ENCODE measurements around the gene CUX1.
"Not testable (repeated sequence)": the region's sequence is repeated elsewhere in the genome, so short reads cannot be mapped to it uniquely, and the experiment has no call there.

Gene CUX1

DNA sequence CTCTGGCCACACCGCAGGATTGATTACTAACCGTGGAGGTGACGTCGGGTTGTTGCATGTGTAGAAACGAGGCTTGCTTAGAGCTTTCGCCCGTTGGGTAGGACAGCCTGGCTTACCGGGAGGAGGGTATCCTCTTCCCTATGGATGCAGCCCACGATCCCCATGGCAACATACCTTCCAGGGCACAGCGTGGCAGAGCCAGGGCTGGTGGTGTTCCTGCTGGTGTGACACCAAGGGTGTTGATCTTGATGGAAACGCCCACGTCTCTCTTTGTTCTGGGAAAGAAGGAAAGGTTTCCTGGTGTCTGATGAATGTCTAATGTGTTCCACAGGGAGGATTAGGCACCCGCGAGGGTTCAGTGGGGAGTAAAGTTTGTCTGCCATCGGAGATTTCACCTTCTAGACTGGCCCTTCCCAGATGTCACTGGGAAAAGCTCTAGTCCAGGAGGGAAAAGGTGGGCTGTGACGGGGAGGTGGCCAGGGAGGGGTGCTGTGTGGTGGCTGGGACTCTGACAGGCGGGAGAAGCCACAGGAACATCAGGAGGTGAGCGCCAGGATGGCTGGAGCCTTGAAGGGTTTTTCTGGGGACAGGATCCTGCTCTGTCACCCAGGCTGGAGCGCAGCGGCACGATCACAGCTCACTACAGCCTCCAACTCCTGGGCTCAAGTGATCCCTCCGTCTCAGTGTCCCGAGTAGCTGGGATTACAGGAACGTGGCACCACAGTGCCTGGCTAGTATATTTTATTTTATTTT, 102.1 kb downstream of the CUX1 start:
- no peak for DNase-seq

DNA sequence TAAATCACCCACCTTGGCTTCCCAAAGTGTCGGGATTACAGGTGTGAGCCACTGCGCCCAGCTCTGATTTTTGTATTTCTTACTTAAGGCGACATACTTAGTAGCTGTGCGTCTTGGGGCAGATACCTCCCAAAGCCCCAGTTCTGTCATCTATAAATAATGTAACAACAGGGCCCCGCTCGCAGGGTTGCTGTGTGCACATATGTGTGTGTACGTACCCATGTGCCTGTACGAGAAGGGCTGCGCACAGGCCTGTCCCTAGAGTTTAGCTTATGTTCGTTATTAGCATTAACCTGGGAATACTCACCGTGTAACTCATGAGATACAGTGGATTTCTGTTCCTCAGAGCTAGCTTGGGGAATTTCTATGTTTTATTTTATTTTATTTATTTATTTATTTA, 103.6 kb downstream of the CUX1 start:
- no peak for DNase-seq

DNA sequence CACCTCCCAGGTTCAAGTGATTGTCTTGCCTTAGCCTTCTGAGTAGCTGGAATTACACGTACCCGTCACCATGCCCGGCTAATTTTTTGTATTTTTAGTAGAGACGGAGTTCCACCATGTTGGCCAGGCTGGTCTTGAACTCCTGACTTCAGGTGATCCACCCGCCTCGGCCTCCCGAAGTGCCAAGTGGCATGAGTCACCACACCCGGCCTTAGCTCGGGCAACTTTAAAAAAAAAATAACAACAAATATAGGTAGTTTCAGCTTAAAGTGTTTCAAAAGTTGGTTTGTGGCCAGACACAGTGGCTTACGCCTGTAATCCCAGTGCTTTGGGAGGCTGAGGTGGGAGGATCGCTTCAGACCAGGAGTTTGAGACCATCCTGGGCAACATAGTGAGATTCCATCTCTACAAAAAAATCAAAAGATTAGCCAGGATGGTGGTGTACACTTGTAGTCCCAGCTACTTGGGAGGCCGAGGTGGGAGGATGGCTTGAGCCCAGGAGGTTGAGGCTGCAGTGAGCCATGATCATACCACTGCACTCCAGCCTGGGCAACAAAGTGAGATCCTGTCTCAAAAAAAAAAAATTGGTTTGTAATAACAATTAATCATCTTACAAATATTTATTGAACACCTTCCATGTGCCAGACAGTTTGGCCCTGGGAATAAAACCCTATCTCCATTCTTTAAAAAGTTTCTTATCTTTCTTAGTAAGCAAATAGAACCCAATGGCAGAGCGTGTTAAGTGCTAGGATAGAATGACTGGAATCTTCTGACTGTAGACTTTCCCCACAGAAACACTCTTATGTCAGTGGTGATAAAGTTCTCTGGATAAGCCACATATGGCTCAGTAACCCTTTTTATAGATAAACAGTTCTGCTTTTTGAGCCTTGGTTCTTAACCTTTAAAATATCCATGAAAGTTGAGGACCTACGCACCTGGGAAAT, 104.4 kb downstream of the CUX1 start:
- DNase-seq, result not testable (repeated sequence)

DNA sequence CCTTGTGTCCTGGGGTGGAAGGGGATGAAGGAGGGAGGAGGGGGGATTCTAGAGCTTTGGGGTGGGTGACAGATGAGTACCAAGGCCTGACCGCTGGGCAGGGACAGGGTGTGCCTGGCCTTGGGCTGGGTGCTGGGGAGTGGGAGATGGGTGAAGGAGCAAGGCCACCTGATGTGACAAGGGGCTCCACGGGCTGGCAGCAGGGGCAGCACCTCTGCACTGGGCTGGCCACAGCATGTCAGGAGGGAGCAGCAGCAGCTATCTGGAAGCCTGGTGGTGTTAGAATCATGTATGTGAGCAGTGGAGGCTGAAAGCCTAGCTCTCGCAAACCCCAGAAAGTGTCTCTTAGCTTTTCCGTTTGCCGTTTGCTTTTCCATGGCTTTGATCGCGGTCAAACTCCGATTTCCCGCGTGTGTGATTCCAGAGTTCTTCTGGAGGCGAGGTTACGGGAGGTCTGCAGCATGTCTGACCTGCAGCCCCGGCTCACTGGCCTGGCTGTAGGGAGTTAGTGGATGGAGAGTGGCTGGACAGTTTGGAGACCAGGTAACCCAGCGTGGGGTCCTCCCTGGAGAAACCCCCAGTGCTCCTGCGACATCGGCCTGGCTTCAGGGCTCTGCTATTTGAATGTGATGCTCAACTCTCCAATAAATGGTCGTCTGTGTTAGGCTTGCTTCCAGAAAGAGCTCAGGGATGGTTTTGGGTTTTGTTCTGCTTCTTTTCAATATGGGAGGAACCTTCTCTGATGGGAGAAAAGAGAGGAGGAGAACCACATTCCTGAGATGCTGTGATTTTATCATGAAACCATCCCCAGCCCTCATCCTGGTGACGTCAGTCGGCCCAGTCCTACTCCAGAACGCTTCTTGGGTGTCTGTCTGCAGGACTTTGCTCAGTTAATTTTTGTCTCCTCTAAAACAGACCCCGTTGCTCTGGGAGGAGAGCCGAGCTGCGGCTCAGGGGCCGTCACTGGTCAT, 105.5 kb downstream of the CUX1 start:
- no peak for DNase-seq

DNA sequence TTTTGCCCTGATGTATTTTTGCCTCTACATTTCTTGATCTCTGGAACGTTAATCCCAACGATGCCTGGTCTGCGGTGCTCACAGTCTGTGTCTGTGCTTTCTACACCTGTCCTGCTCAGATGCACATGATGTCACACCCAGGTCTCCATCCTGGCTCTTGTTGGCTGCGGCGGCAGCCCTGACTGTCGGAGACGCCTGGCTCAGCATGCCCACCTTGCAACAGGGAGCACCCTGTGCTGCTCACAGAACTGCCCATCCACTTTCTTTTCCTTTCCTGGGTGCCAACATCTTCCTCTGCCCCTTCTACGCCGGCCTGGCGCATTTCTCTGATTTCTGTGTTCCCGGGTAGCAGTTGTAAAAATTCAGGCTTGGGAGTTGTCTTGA, 106.2 kb downstream of the CUX1 start:
- DNase-seq, result no peak

DNA sequence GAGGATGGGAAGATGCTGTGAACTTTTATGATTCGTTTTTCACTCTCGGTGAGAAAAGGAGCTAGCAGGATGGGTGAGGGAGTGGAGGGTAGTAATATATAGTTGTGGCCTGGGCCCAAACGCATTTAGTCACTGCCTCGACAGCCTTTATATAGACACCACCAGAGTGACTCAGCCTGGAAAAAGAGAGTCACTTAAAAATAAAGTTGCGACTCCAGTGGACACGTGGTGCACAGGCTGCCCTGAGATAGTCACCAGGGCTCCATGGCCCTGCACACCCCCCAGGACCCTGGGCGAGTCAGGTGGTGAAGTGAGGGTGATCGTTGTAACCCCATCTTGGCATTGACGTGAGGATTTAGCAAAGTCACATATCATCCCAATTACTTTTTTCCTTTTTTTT, 106.7 kb downstream of the CUX1 start:
- DNase-seq, result no peak

DNA sequence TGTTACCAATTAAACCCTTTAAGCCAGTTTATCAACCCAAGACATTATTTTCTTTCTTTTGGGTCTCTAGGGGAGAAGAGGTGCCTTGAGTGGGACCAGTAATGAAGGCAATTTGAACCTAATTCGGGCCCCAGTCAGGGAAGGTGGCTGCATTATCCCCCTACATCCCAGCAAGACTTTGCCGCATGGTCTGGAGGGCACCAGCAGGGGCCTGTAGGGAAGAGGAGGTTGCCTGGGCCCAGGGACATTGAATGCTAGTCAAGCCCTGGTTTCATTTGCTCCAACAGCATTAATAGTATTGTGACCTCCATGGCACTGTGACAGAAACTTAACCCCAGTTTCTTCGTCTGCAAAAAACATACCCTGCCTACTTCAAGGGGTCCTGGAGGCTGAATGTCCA, 108.8 kb downstream of the CUX1 start:
- no peak for DNase-seq

DNA sequence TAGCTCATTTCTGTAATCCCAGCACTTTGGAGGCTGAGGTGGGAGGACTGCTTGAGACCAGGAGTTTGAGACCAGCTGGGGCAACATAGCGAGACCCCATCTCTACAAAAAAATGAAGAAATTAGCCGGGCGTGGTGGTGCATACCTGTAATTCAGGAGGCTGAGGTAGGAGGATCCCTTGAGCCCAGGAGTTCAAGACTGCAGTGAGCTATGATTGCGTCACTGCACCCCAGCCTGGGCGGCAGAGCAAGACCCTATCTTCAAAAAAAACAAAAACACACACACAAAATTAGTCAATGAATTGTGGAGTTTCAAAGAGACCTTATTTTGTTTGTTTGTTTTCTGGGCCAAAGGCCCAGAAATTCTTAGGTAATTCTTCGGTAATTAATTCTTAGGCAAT, 110.0 kb downstream of the CUX1 start:
- DNase-seq, result no peak

DNA sequence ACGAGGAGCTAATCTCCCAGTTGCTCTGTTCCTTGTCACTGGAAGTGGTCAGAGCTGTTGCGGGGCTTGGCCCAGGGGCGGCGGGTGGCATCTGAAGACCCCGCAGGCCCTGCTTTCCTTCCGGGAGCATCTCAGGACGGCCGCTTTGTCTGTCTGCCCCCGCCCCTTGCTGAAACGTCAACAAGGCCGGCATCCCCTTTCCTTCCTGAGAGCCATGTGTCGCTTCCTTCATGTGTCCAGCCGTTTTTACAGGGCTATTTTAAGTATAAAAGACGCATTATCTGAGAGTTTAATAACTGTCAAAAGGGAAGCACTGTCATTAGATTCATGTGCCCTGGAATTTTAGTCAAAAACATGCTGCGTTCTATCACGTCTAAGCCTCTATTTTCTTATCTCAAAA, 110.4 kb downstream of the CUX1 start:
- no peak for DNase-seq

DNA sequence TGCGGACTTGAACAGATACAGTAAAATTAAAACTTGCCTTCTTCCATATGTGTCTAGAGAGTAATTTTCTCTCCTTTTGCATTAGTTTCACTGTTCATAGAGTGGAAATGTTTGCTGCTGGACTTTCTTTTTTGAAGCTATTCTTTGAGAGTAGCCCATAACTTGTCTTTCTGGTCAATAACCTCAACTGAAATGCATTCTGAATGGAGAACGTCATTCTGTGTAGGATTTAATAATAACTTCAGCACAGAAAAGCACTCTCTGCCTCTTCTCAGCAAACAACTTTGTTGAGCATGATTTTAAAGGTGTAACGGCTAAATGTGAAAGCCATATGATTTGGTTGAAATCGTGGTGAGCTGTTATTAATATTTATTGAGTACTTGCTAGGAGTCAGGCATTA, 111.8 kb downstream of the CUX1 start:
- DNase-seq, result no peak

DNA sequence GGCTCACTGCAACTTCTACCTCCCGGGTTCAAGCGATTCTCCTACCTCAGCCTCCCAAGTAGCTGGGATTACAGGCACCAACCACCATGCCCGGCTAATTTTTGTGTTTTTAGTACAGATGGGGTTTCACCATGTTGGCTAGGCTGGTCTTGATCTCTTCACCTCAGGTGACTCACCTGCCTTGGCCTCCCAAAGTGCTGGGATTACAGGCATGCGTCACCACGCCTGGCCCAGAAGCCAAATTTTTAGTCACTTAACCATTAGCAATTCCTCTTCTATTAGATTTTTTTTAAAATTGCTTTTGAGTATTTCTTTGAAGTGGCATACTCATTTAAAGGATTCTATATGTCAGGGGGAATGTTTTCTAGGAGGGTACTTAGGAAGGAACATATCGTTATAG, 112.5 kb downstream of the CUX1 start:
- DNase-seq, result not testable (repeated sequence)

DNA sequence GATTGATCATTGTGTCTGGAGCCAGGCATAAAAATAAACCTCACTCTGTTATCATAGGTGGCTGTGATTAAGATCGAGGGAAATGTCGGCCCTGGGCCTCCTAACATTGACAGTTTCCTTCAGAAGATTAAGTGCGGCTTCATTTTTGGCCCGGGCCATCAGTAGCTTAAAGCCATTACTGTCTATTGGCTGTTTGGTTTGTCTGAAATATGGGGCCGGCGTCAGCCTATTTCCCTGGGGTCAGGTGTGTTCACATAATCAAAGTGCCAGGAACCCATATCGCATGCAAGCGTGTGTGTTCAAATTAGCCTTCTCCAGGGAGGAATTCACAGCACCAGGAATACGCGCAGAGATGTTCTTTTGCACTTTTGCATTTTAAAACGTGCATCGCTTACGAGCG, 114.7 kb downstream of the CUX1 start:
- DNase-seq, result no peak

DNA sequence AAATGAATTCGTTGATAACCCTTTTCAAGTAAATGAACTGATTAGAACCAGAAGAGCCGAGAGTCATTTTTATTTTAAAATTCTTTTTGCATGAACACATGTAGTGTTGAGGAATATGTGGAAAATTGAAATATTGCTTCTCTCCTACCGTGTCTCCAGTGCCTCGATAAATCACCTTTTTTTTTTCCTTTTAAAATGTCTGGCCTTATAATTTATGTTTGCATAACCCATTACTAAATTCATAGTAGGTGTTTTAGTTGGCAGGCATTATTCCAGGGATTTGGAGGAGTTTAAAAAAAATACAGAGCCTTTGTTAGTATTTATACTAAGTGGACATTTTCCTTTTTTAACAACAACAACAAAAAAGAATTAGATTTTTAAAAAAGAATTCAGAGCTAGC, 115.6 kb downstream of the CUX1 start:
- no peak for DNase-seq

DNA sequence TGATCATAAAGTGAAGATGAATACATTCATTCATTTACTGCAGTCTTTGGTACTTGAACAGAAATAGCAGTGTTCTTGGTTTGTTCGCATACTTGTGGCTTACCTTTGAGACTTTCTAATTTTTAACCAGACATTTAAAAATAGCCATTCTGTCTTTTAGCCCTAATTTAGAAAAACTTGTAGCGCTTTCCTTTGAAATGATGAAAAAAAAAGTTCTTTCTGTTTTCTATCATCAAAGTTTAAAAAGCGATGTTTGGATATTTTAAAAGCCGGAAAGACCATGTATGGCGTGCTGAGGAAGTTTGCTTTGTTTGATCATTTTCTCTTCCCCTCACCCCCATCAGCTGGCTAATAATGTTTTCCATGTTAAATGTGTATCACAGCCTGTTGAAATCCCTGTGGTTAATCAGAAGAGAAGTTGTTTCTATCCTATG, 116.3 kb downstream of the CUX1 start:
- no peak for DNase-seq

DNA sequence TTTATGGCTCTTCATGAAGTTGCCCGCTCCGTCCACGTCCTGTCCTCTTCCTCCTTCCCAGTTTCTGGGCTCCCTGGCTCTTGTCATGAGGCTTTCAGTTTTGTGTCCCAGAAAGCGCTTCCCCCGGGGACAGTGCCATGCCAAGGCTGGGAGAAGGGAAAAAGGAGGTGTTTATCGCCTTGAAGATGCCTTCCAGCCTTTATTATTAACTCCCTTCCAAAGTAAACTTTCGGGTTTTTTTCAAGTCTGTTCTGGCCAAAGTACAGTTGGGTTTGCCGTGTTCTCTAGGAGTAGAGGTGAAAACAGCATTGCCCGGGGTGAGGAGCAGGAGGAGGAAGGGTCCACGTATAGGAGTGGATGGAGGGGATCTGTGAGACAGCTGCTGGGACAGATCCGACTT, 117.2 kb downstream of the CUX1 start:
- DNase-seq, result no peak

DNA sequence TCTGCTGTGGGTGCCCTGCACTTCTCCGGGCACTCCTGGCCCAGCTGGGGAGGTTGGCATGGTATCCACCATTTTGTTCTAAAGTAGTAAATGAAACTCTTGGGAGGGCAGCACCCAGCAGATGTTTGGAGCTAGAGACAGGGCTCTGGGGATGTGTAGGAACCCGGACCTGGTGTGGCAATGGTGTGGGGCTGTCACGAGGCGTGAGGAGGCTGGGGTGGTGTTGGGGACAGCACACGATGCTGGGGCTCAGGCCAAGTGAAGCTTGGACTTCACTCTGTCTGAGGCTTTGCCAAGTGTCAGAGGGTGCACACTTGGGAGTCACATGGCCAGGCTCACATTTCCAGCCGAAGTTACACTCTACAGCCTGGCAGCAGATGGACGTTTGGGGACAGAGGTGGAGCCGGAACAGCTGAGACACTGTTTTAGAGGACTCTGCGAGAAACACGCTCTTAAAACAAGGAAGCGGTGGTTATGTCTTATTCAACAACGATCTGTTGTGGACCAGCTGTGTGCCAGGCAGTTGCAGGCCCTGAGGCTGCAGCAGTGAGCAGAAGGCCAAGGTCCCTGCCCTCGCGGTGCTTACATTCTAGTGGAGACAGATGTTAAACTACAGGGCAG, 118.2 kb downstream of the CUX1 start:
- no peak for DNase-seq

DNA sequence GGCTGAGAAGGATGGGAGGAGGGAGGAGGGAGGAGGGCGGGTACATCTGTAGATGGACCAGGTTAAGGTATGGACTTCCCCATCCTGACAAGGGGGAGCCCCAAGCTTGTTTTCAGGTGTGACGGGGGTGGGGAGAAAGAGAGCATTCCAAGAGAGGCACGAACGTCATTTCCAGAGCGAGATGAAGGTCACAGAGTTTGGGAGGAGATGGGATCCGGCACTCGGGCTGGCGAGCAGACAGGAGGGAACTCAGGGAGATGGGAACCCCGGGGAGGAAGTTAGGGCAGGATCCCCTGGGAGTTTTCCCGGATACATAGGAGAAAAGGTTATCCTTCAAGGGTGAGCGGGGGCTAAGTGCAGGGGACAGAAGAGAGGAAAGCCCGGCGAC, 118.8 kb downstream of the CUX1 start:
- DNase-seq, result no peak

DNA sequence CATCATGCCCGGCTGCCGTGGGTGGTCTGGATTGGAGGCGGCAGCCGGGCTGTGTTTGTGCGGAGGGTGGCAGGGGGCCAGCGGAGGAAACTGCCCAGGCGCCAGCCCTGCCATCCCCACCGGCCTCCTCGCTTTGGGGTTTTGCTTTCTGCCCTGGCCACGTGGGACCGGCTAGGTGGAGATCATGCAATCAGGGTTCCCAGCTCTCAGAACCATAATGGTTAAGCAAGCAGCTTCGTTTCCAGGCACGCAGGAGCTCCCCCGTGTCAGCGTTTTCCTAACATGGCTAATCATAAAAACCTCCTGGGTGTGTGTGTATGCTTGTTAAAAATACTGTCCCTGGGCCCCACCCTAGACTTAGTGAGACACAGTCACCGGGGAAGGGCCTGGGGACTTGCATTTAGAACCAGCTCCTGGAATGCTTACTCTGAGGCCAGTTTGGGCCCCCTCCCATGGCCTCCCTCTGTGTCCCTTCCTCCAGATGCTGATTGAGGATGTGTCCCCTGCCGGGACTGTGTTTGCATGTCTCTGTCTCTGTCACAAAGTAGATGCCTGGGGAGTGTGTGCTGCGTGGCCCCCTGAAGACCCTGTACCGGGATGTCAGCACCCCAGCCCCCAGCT, 119.3 kb downstream of the CUX1 start:
- DNase-seq, result no peak

DNA sequence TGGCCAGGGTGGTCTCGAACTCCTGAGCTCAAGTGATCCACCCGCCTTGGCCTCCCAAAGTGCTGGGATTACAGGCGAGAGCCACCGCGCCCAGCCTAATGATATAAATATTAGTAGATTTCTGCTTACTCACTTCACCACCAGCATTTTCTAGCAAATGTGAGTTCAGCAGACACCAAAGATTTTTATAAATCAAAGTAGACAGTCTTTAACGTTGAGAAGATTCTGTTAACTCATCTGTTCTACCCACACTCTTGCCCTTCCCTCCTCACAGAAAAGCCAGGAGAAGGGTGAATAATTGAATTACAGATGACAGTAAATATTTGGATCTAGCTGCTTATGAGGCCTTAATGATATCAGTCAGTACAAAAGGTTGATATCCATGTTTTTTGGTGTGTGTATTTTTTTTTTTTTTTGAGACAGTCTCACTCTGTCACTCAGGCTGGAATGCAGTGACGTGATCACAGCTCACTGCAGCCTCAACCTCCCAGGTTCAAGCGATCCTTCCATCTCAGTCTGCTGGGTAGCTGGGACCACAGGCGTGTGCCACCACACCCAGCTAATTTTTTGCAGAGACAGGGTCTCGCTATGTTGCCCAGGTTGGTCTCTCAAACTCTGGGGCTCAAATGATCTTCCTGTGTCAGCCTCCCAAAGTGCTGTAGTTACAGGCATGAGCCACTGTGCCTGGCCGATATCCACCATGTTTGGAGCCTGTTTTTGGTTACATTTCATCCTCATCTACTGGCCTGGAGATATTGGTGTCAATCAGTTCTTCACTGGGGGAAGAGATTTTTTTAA, 120.5 kb downstream of the CUX1 start:
- DNase-seq, result no peak

DNA sequence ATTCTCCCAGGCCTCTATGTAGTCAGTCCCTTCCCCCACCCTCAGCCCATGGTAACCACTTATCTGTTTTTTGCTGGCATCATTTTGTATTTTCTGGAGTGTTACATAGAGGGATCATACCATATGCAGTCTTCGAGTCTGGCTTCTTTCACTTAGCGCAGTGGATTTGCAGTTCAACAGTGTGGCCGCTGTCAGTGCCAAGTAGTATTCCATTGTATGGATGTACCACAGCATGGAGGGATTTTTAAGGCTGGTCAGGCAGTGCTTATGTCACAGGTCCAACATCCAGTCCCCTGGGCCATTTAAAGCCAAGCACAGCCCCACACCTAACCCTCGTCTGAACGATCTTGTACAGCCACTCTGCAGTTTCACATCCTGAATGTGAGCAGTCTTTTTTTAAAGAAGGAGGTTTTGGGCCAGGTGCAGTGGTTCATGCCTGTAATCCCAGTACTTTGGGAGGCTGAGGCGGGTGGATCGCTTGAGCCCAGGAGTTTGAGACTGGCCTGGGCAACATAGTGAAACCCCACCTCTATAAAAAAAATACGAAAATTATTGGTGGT, 121.8 kb downstream of the CUX1 start:
- no peak for DNase-seq

DNA sequence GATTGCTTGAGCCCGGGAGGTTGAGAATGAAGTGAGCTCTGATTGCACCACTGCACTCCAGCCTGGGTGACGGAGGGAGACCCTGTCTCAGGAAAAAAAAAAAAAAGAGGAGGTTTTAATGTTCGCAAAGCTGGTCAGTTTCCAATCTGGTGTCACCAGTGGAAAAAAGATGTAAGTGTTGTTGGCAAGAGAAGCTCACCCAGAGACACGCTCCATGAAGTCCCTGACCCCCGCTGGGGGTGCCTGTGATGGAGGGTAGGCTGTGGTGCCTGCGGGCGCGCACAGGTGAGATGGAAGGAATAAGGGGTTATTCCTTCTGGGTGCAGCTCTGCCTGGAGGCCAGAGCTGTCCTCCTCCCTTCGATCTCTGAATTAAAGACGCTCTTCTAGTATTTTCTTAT, 122.7 kb downstream of the CUX1 start:
- DNase-seq, result no peak
